Measurements from ENCODE around the gene CSNK1G3.
"Not testable (repeated sequence)": the region's sequence is repeated elsewhere in the genome, so short reads cannot be mapped to it uniquely, and the experiment has no call there.

Gene CSNK1G3

DNA sequence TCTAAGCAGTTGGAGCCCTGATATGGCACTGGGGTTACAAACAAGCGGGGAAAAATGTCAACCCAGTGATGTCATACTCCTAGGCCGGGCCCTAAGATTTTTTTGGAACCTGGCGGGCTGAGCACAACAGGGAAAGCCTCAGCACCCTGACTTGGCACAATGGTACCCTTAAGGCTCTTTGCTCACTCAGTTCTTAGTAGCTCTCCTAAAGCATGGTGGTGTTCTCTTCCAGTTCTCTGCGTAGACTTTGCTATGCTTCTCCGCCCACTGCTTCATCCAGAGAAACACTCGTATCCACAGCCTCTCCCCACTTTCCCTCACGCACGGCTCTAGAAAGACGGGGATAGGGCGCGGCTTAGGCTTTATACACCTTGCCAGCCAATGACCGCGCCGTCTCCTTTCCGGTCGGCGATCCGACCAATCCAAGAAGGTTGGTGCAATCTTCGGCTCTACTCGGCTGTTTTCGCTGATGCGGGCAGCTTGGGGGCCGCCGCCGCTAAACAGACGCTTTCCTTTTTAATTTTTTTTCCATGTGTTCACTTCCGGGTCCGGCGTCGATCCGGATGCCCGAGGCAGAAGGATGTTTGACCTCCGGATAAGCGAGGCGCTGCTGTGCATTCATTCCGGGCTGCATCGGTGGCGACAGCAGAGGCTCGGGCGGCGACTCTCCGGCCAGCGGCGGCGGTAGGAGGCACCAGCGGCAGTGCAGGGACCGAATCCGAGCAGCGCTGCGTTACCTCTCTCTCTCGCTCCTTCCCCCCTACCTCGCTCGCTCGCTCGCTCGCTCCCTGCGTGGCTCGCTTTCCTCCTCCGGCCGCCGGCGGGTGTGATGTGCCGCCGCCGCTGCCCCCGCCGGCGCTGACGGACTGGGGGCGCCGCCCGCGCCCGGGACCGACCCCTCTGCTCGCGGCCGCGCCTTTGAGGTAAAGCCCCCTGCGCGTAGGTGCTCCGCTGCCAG lies at the start of gene CSNK1G3:
Gene CSNK1G3, plus strand, starts transcription at position 530 of the 958 bp plus-strand sequence. CDS start 33,487 bp downstream, outside the sequence.
- peak; percentile 97 for DNase-seq (ENCODE audit: low spot score)

DNA sequence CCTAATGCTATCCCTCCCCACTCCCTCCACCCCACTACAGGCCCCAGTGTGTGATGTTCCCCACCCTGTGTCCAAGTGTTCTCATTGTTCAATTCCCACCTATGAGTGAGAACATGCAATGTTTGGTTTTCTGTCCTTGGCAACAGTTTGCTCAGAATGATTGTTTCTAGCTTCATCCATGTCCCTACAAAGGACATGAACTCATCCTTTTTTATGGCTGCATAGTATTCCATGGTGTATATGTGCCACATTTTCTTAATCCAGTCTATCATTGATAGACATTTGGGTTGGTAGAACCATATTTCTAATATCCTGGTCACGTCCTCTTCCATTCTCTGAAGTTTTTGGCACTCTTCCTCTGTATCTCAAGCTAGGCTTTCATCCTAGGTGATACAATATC lies 45.1 kb upstream of the CSNK1G3 start:
- not testable (repeated sequence) for DNase-seq (ENCODE audit: low spot score)

DNA sequence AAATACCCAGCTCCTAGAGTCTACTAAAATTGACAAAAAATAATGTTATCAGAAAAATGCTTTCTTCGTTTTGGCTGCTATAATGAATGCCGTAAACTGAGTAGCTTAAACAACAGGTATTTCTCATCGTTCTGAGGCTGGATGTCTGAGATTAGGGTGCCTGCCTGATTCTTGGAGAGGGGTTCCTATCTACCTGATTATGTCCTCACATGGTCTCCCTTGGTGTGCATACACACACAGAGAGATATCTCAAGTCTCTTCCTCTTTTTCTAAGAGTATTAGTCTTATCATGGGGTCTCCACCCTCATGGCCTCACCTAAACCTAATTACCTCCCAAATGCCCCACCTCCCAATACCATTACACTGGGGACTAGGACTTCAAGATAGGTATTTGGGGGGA lies 40.6 kb upstream of the CSNK1G3 start:
- DNase-seq (ENCODE audit: low spot score), result no peak

DNA sequence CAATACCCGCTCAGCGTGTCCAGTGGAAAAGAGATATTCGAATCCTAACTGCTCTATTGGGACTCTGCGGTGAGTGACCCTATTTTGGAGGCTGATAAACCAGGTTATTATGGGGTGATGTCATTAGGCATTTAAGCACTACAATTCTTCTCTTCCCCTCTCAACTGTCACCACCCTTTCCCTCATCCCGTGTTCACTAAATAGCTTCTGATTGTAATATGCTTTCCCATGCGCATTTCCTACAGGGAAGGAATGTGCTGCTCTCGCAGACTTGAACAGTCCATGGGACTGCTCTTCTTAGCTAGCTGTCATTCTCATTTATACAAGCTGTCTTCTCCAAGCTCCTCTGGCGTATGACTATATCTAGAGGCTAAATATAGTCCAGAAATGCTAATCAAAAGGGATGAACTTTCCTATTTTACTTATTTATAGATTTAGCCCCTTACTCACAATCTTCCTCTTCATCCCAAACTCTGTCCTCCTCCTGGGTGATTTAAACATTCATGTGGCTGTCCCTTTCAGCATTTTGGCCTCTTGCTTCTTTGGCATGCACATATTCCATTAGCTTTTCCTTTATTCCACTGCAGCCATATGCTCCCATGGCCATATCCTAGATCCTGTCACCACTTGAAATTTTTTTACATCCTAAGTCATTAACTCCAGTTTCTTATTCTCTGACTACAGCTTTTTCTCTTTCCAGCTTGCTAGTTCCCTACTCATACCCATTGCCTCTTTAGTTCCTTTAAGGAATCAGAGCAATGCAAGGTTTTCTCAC lies 39.6 kb upstream of the CSNK1G3 start:
- DNase-seq (ENCODE audit: low spot score), result no peak

GRCh38 chr5:123474228-123474627 lies 37.7 kb upstream of the CSNK1G3 start:
- no peak for DNase-seq (ENCODE audit: low spot score)

GRCh38 chr5:123476731-123477130 lies 35.2 kb upstream of the CSNK1G3 start:
- no peak for DNase-seq (ENCODE audit: low spot score)

DNA sequence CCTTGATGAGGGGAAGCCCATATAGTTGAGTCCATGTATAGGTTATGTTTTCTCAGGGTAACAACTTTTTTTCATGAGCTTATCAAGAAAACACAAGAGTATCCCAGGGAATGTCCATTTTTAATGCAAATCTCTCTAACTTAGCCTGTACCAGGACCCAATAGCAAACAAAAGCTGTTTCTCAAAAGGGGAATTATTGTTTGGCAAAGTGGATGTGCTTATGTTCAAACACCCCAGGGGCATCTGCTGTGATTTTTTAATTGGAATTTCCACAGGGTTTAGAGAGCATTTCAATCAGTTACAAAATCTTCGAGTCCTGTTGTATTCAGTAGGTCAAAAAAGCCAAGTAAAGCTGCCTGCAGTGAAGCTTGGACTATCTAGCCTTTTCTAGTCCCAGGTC lies 33.4 kb upstream of the CSNK1G3 start:
- DNase-seq (ENCODE audit: low spot score), result no peak

GRCh38 chr5:123482258-123482657 lies 29.7 kb upstream of the CSNK1G3 start:
- DNase-seq (ENCODE audit: low spot score), result no peak

DNA sequence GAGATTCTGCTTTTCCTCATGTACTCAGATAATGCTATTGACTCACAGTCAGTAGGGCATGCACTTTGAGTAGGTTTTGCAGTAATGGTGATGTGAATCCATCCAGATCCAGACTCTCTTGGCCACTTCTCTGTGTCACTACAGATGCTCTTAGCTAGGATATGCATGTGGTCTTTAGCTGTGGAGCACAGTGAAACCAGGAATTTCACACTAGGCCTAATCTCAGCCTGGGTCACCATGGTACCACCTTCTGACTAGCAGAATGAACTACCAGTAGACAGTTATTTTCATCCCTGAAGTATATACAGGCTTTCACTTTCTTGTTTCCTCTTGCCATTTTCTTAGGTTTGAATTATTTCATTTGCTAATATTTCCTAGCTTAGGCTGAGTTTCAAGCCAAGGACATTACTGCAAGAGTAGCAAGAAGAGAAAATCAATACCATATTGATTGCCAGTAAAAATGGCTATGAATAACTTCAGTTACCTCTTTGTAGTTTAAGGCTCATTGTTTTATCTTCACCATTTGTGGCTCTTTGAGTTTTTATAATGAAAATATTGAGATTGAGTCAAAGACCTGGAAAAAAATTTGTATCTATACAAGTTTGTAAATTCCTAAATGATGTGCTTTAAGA lies 28.4 kb upstream of the CSNK1G3 start:
- no peak for DNase-seq (ENCODE audit: low spot score)

GRCh38 chr5:123485275-123485674 lies 26.7 kb upstream of the CSNK1G3 start:
- DNase-seq (ENCODE audit: low spot score), result no peak

DNA sequence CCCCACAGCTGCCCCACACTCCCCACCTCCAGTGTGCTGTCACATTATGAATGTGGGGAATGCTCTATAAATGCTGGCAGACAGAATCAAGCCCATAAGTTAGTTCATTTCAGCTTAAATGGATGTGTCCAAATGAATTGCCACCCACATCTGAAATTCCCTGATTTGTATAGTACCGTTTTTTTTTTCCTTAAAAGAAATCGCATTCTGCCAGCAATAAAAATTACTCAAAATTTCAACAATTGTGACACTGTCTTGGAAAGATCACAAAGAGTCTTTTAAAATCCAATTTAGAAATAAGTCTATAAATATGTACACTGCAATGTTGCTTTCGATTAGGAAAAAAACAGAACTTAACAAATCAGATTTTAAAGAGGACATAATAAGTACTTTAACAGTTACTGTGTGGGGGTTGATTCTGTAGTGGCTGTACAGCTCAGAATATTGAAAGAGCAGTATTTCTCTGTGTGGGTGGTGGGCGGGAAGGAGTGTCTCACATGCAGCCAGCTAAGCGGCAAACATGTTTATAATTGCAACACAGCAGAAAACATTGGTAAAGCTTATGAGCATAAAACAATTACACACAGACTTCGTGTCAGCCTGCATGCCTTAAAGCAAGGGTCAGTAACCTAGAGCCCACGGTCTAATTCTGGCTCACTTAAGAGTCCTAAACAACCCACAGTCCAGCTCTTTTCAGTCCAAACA lies 24.9 kb upstream of the CSNK1G3 start:
- no peak for DNase-seq (ENCODE audit: low spot score)

GRCh38 chr5:123490974-123491373 lies 21.0 kb upstream of the CSNK1G3 start:
- DNase-seq (ENCODE audit: low spot score), result no peak

DNA sequence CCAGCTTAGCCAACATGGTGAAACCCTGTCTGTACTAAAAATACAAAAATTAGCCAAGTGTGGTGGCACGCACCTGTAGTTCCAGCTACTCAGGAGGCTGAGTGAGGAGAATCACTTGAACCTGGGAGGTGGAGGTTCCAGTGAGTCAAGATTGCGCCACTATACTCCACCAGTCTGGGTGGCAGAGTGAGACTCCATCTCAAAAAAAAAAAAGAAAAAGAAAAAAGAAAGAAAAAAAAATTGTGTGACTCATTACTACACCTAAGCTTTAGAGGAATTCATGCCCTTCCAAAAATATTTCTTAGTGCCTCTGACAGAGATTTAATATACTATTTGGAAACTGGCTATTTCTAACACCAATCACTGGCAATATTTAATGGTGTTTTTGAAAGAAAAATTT lies 16.8 kb upstream of the CSNK1G3 start:
- DNase-seq (ENCODE audit: low spot score), result not testable (repeated sequence)

DNA sequence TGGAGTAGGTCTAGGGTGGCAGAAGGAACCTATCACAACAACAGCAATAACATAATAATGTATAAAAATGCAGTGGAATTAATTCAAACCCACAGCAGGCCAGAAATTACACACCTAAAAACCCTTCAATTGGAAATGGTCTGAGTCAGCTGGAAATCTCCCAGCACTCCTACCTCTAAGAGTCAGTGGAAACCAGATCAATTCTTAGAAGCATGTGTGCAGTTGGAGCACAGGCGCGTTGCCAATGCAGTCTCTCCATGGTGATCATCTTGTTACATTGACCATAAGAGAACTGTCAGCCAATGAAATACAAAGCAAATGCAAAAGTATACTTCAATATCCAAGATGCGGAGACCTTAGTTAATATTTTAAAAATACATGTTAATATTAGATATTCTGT lies 15.1 kb upstream of the CSNK1G3 start:
- DNase-seq (ENCODE audit: low spot score), result no peak

GRCh38 chr5:123500471-123500870 lies 11.5 kb upstream of the CSNK1G3 start:
- no peak for DNase-seq (ENCODE audit: low spot score)

DNA sequence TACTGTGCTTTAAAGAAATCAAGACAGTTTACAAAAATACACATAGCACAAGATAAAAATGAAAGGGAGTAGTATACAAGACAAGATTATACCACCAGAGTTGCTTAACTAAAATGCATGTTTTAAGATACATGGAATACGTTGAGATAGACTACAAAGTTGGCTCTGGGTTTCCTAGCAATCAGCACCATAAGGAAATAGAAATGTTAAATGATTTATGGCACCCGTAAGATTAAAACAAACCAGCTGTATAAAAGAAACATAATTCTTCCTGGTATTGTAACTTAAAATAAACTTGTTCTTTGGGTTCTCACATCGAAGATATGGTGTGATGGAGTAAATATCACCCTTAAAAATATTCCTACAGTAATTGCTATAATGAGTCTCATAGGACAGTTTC lies 9.9 kb upstream of the CSNK1G3 start:
- no peak for DNase-seq (ENCODE audit: low spot score)

- no peak for DNase-seq (ENCODE audit: low spot score)
Measured at GRCh38 chr5:123503299-123503698, 8.7 kb upstream of the CSNK1G3 start.

- no peak for DNase-seq (ENCODE audit: low spot score)
Measured at GRCh38 chr5:123505633-123506032, 6.3 kb upstream of the CSNK1G3 start.

DNA sequence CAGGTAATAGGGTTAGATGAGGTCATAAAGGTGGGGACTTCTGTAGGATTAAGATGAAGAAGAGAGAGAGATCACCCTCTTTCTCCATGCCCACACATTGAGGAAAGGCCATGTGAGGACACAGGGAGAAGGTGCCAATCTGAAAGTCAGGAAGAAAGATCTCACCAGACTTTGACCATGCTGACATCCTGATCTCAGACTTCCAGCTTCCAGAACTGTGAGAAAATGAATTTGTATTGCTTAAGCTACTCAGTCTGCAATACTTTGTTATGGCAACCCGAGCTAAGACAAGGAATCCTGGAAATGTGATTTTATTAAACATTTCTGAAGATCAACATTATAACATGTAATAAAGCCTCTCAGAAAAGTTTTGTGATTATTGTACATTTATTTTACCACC lies 3.5 kb upstream of the CSNK1G3 start:
- no peak for DNase-seq (ENCODE audit: low spot score)

- DNase-seq (ENCODE audit: low spot score), result no peak
Measured at GRCh38 chr5:123511290-123511647, 708 bp upstream of the CSNK1G3 start.

- DNase-seq (ENCODE audit: low spot score), result peak; percentile 42
Measured at GRCh38 chr5:123512611-123513461, 859 bp downstream of the CSNK1G3 start.

Data from activated CD4-positive, alpha-beta T cell treated with anti-CD3 and anti-CD28 coated beads, Interleukin-2, Interleukin-4, amounts not matched to agents 100 ng/mL and 50 ng/mL, durations not matched to agents 16 hours and 8 hours (primary cell).